Measurements from ENCODE around the gene EFEMP2. TPM values are rescaled to one million over a fixed set of nuclear protein-coding genes. Genes with fewer than 3 reads are reported as not detected.

Gene EFEMP2
- total RNA-seq, 1 experiment from 2014 or later, result 31.2 TPM

- TF ChIP-seq CTCF (conservative IDR thresholded peaks at IDR 0.05; ENCODE audit: low read depth, low read length) (no peak), EZH2 (IDR thresholded peaks at IDR 0.05; ENCODE audit: borderline replicate concordance, low read depth, low read length, poor library complexity, severe bottlenecking) (no peak)
- peaks cover 6% of the 10 kb centered on the region for H3K4me1 ChIP-seq (ENCODE audit: insufficient read depth, low read length, poor library complexity, severe bottlenecking)
- peak within 1 kb of the TSS; percentile 47 for H3K27ac ChIP-seq (ENCODE audit: low read depth, low read length, poor library complexity, severe bottlenecking)
- no peaks in the 10 kb centered on the region for H3K27me3 ChIP-seq (replicated peaks; ENCODE audit: insufficient read depth, low read depth, low read length, poor library complexity)
- peak within 1 kb of the TSS; percentile 65 for H3K4me3 ChIP-seq (ENCODE audit: low read depth, low read length, poor library complexity, severe bottlenecking)
- no peaks in the 10 kb centered on the region for H3K9me3 ChIP-seq (ENCODE audit: low read depth, low read length, poor library complexity, severe bottlenecking)
- POLR2A ChIA-PET (ENCODE audit: low non-redundant PET), result interaction anchor here (0.6 kb wide), 2 partner anchors 11 to 1405 kb away, joined by 3 to 5 read pairs; no protein-coding TSS in a partner anchor
- peak; percentile 94 for DNase-seq (ENCODE audit: low spot score)
- no peaks in the 10 kb centered on the region for H3K36me3 ChIP-seq (ENCODE audit: insufficient read depth, low read length, poor library complexity, severe bottlenecking)
- CTCF ChIA-PET, result interaction anchor here (1.2 to 1.8 kb wide), 2 partner anchors 12 to 15 kb away, joined by 3 to 11 read pairs; partner anchors contain the start of gene FIBP
- intact Hi-C loops (cut with micrococcal nuclease; ENCODE audit: unreplicated experiment), result no loop called here
- no TSS peak for BruUV-seq (replicated peaks)
Observed at GRCh38 chr11:65900125-65900898, 27.7 kb upstream of the EFEMP2 start, which contains the start of gene FOSL1. FOSL1 (minus strand) TSS chr11:65900388; CDS start chr11:65900339, 49 bp downstream.

- intact Hi-C loops (cut with micrococcal nuclease; ENCODE audit: unreplicated experiment), result no loop called here
- ChIA-PET POLR2A (ENCODE audit: low non-redundant PET) (no interaction called here), CTCF (interaction anchor here (1.1 to 2.0 kb wide), 3 partner anchors 9 to 15 kb away, joined by 3 to 10 read pairs (median 7); partner anchors contain the start of gene FIBP)
- Histone ChIP-seq H3K27me3 (replicated peaks; ENCODE audit: insufficient read depth, low read depth, low read length, poor library complexity) (no peaks in the 10 kb centered on the region), H3K27ac (ENCODE audit: low read depth, low read length, poor library complexity, severe bottlenecking) (peak overlapping the region; percentile 47), H3K4me3 (ENCODE audit: low read depth, low read length, poor library complexity, severe bottlenecking) (peak overlapping the region; percentile 65), H3K9me3 (ENCODE audit: low read depth, low read length, poor library complexity, severe bottlenecking) (no peaks in the 10 kb centered on the region), H3K4me1 (ENCODE audit: insufficient read depth, low read length, poor library complexity, severe bottlenecking) (peaks cover 6% of the 10 kb centered on the region), H3K36me3 (ENCODE audit: insufficient read depth, low read length, poor library complexity, severe bottlenecking) (no peaks in the 10 kb centered on the region)
- no TSS peak for BruUV-seq (replicated peaks)
- DNase-seq (ENCODE audit: low spot score), result peak; percentile 66
- TF ChIP-seq CTCF (conservative IDR thresholded peaks at IDR 0.05; ENCODE audit: low read depth, low read length) (no peak), EZH2 (IDR thresholded peaks at IDR 0.05; ENCODE audit: borderline replicate concordance, low read depth, low read length, poor library complexity, severe bottlenecking) (no peak)
Observed at GRCh38 chr11:65899356-65900124, 26.9 kb upstream of the EFEMP2 start.

- POLR2A ChIA-PET (ENCODE audit: low non-redundant PET), result no interaction called here
Observed at GRCh38 chr11:65898656-65899355, 26.2 kb upstream of the EFEMP2 start.

More at GRCh38 chr11:65898656-65899355, 26.2 kb upstream of the EFEMP2 start:
- Histone ChIP-seq H3K4me1 (ENCODE audit: insufficient read depth, low read length, poor library complexity, severe bottlenecking) (peaks cover 7% of the 10 kb centered on the region), H3K36me3 (ENCODE audit: insufficient read depth, low read length, poor library complexity, severe bottlenecking) (no peaks in the 10 kb centered on the region), H3K27me3 (replicated peaks; ENCODE audit: insufficient read depth, low read depth, low read length, poor library complexity) (no peaks in the 10 kb centered on the region), H3K27ac (ENCODE audit: low read depth, low read length, poor library complexity, severe bottlenecking) (peak overlapping the region; percentile 47), H3K9me3 (ENCODE audit: low read depth, low read length, poor library complexity, severe bottlenecking) (no peaks in the 10 kb centered on the region), H3K4me3 (ENCODE audit: low read depth, low read length, poor library complexity, severe bottlenecking) (peak overlapping the region; percentile 65)
- CTCF ChIA-PET, result interaction anchor here (1.1 to 2.0 kb wide), 3 partner anchors 8 to 14 kb away, joined by 3 to 10 read pairs (median 7); partner anchors contain the start of gene FIBP
- TF ChIP-seq CTCF (conservative IDR thresholded peaks at IDR 0.05; ENCODE audit: low read depth, low read length) (no peak), EZH2 (IDR thresholded peaks at IDR 0.05; ENCODE audit: borderline replicate concordance, low read depth, low read length, poor library complexity, severe bottlenecking) (no peak)
- intact Hi-C loops (cut with micrococcal nuclease; ENCODE audit: unreplicated experiment), result no loop called here
- DNase-seq (ENCODE audit: low spot score), result no peak
- BruUV-seq (replicated peaks), result TSS peak; percentile 38

Data from A673 (cell line).